Brain microvascular endothelial cell (primary cell): ENCODE results near the gene PNPLA1.
A peak's percentile ranks its signal among the peaks of the same experiment; 100 is the strongest.

Experiments used
- DNase-seq: peaks from one replicate; pipeline ENCODE4 v3.0.0-alpha.2; 2020
- H3K27ac ChIP-seq: fragments of 250-450 bp; sonication (Bioruptor Pico); 2 replicates; pipeline ENCODE4 v1.5.1; 2020; ENCODE audit warnings: mild to moderate bottlenecking, moderate library complexity
- H3K27me3 ChIP-seq: fragments of 250-450 bp; sonication (Bioruptor Pico); replicated peaks from 2 replicates; pipeline ENCODE4 v1.5.1; 2020; ENCODE audit warnings: mild to moderate bottlenecking
- H3K36me3 ChIP-seq: fragments of 250-450 bp; sonication (Bioruptor Pico); replicated peaks from 2 replicates; pipeline ENCODE4 v1.5.1; 2020; ENCODE audit warnings: mild to moderate bottlenecking
- H3K4me3 ChIP-seq: 2 replicates; pipeline ENCODE4 v1.5.1; 2011; ENCODE audit warnings: low read depth, mild to moderate bottlenecking, control low read depth, low read length, moderate library complexity
- CTCF ChIP-seq: IDR thresholded peaks from 2 replicates; pipeline ENCODE4 v1.5.1; 2011; ENCODE audit warnings: low read depth, mild to moderate bottlenecking, moderate library complexity, low read length, control low read depth, inconsistent platforms; ENCODE audit errors: missing control alignments
- in situ Hi-C: cut with HindIII; loops from 2 replicates; pipeline ENCODE4 v1.10.0; 2017; ENCODE audit warnings: low sequenced_read_pairs, low pct_ligation_motif_present

Gene PNPLA1

GRCh38 chr6:36350082-36350481 is 80.2 kb downstream of the PNPLA1 start:
- no peaks in the 10 kb centered on the region for H3K27me3 ChIP-seq
- H3K27ac ChIP-seq: peak overlapping the region; percentile 97
- H3K36me3 ChIP-seq: no peaks in the 10 kb centered on the region
- H3K4me3 ChIP-seq: no peak overlapping the region
- peak; percentile 59 for DNase-seq
- TF ChIP-seq CTCF: no peak
- in situ Hi-C loops: no loop called here

GRCh38 chr6:36350681-36351571 is 81.1 kb downstream of the PNPLA1 start:
- peak; percentile 98 for DNase-seq
- no peaks in the 10 kb centered on the region for H3K36me3 ChIP-seq
- TF ChIP-seq CTCF: no peak
- no peaks in the 10 kb centered on the region for H3K27me3 ChIP-seq
- H3K27ac ChIP-seq: peak overlapping the region; percentile 97
- in situ Hi-C loops: no loop called here
- no peak overlapping the region for H3K4me3 ChIP-seq

GRCh38 chr6:36352477-36353157 is 82.8 kb downstream of the PNPLA1 start:
- Histone ChIP-seq H3K4me3 (no peak overlapping the region), H3K36me3 (no peaks in the 10 kb centered on the region), H3K27me3 (no peaks in the 10 kb centered on the region), H3K27ac (no peak overlapping the region)
- TF ChIP-seq CTCF: no peak
- in situ Hi-C loops: no loop called here
- DNase-seq: no peak

- Histone ChIP-seq H3K27me3 (no peaks in the 10 kb centered on the region), H3K36me3 (no peaks in the 10 kb centered on the region), H3K27ac (no peak overlapping the region), H3K4me3 (no peak overlapping the region)
- TF ChIP-seq CTCF: no peak
- DNase-seq: no peak
- in situ Hi-C loops: no loop called here
These were observed 83.6 kb downstream of the PNPLA1 start for GRCh38 chr6:36353411-36353915.

GRCh38 chr6:36355819-36356218 is 86.0 kb downstream of the PNPLA1 start:
- TF ChIP-seq CTCF: no peak
- H3K4me3 ChIP-seq: no peak overlapping the region
- in situ Hi-C loops: no loop called here
- no peaks in the 10 kb centered on the region for H3K27me3 ChIP-seq
- no peaks in the 10 kb centered on the region for H3K36me3 ChIP-seq
- DNase-seq: no peak
- no peak overlapping the region for H3K27ac ChIP-seq
